A549 (cell line): ENCODE measurements around the gene MCAT. TPM values are rescaled to one million over a fixed set of nuclear protein-coding genes. Genes with fewer than 3 reads are reported as not detected.

Source experiments
- ATAC-seq, 2 experiments: fragments of 200-7000 bp in 1 of 2; fragments of >200 bp in 1 of 2; cut with Nextera tagmentation in 1 of 2; cut with Tn5 transposase in 1 of 2; 3 replicates each; pipeline versions ENCODE4 v1.8.0 to v1.9.1; 2018 to 2020; ENCODE audit warnings: mild to moderate bottlenecking in 1 of 2, moderate library complexity in 1 of 2
- CTCF ChIA-PET: fragments of 300-600 bp; sonication (Branson Sonifier 250); formaldehyde crosslinking; extraction: SDS; loops from one replicate; lab custom pipeline; 2021; ENCODE audit warnings: antibody characterized with exemption, inconsistent platforms; lab: Yijun Ruan, JAX
- POLR2A ChIA-PET: fragments of 350-600 bp; formaldehyde crosslinking; extraction: SDS; loops from one replicate; lab custom pipeline; 2021; ENCODE audit warnings: antibody characterized with exemption, inconsistent platforms; lab: Yijun Ruan, JAX
- DNase-seq, 2 experiments: peaks; one replicate each; pipeline versions ENCODE4 v3.0.0 to v3.0.0-alpha.2; 2011 to 2016; ENCODE audit warnings: low read depth in 1 of 2, low spot score in 1 of 2
- FAIRE-seq: peaks from 2 replicates; lab custom pipeline; 2011; peaks lifted over from hg19 to GRCh38; lab: Jason Lieb, UNC
- H3K27ac ChIP-seq, 2 experiments: fragments of >200 bp; sonication (Bioruptor Twin); formaldehyde crosslinking; 3 replicates each; pipeline ENCODE4 v1.5.1; 2016 to 2017
- H3K4me1 ChIP-seq: fragments of >200 bp; sonication (Bioruptor Twin); formaldehyde crosslinking; 3 replicates; pipeline ENCODE4 v1.6.1; 2016
- H3K4me2 ChIP-seq: fragments of >200 bp; sonication (Bioruptor Twin); formaldehyde crosslinking; 3 replicates; pipeline ENCODE4 v1.6.1; 2016
- H3K4me3 ChIP-seq: fragments of >200 bp; sonication (Bioruptor Twin); formaldehyde crosslinking; 3 replicates; pipeline ENCODE4 v1.5.1; 2016
- H3K9me3 ChIP-seq: fragments of >200 bp; sonication (Bioruptor Twin); formaldehyde crosslinking; 3 replicates; pipeline ENCODE4 v1.6.1; 2016
- BHLHE40 ChIP-seq: IDR thresholded peaks from 2 replicates; pipeline ENCODE4 v1.6.1; 2012; ENCODE audit warnings: low read depth, low read length, inconsistent platforms
- CBX2 ChIP-seq: fragments of 200-600 bp; sonication (generic); IDR thresholded peaks from 2 replicates; pipeline ENCODE4 v1.6.1; 2016; ENCODE audit warnings: low read depth, mild to moderate bottlenecking, borderline replicate concordance
- CHD4 ChIP-seq: fragments of 200-600 bp; sonication (generic); IDR thresholded peaks from 2 replicates; pipeline ENCODE4 v1.6.1; 2016; ENCODE audit warnings: antibody characterized with exemption, mild to moderate bottlenecking, borderline replicate concordance
- GATA3 ChIP-seq: IDR thresholded peaks from 2 replicates; pipeline ENCODE4 v1.6.1; 2012; ENCODE audit warnings: borderline replicate concordance
- HOXB13 ChIP-seq: fragments of 250-450 bp; sonication (Bioruptor Pico); IDR thresholded peaks from 2 replicates; pipeline ENCODE4 v1.5.0; 2020; ENCODE audit warnings: low read depth, mild to moderate bottlenecking, moderate library complexity
- HOXB5 ChIP-seq: fragments of 250-450 bp; sonication (Bioruptor Pico); IDR thresholded peaks from 2 replicates; pipeline ENCODE4 v1.5.0; 2020; ENCODE audit warnings: mild to moderate bottlenecking, moderate library complexity
- JUN ChIP-seq, 2 experiments: fragments of >200 bp; sonication (Bioruptor Twin); formaldehyde crosslinking; IDR thresholded peaks; 2 replicates in 1 of 2; 3 replicates in 1 of 2; pipeline ENCODE4 v1.6.1; 2016 to 2017
- KDM1A ChIP-seq: fragments of 200-600 bp; sonication (generic); IDR thresholded peaks from 2 replicates; pipeline ENCODE4 v1.6.1; 2016; ENCODE audit warnings: low read depth, mild to moderate bottlenecking
- MAFK ChIP-seq: fragments of 450-650 bp; IDR thresholded peaks from 2 replicates; pipeline ENCODE4 v1.6.1; 2014; ENCODE audit not compliant: partially characterized antibody
- MAX ChIP-seq: IDR thresholded peaks from 2 replicates; pipeline ENCODE4 v1.6.1; 2012
- NR3C1 ChIP-seq: fragments of >200 bp; sonication (Bioruptor Twin); formaldehyde crosslinking; IDR thresholded peaks from 3 replicates; pipeline ENCODE4 v1.6.1; 2017
- POLR2AphosphoS2 ChIP-seq: conservative IDR thresholded peaks from 2 replicates; pipeline ENCODE4 v1.6.1; 2012; ENCODE audit warnings: low read length, improper control_type of control experiment, inconsistent platforms
- RAD21 ChIP-seq, 2 experiments: fragments of >200 bp in 1 of 2; sonication (Bioruptor Twin) in 1 of 2; formaldehyde crosslinking in 1 of 2; IDR thresholded peaks in 1 of 2; conservative IDR thresholded peaks in 1 of 2; 2 replicates in 1 of 2; 3 replicates in 1 of 2; pipeline ENCODE4 v1.6.1; 2012 to 2018; ENCODE audit warnings: inconsistent platforms in 1 of 2
- RARB ChIP-seq: fragments of 250-450 bp; sonication (Bioruptor Pico); IDR thresholded peaks from 2 replicates; pipeline ENCODE4 v1.8.0; 2021; ENCODE audit warnings: mild to moderate bottlenecking, moderate library complexity
- RFX5 ChIP-seq: fragments of 450-650 bp; IDR thresholded peaks from 2 replicates; pipeline ENCODE4 v1.7.1; 2014; ENCODE audit warnings: antibody characterized with exemption, mild to moderate bottlenecking, moderate library complexity
- SREBF2 ChIP-seq: fragments of 450-650 bp; IDR thresholded peaks from 2 replicates; pipeline ENCODE4 v1.6.1; 2014; ENCODE audit warnings: mild to moderate bottlenecking, moderate library complexity
- TP53 ChIP-seq: fragments of 250-450 bp; sonication (Bioruptor Pico); IDR thresholded peaks from 2 replicates; pipeline ENCODE4 v1.5.0; 2021; ENCODE audit warnings: mild to moderate bottlenecking, moderate library complexity
- ZNF302 ChIP-seq: fragments of 250-450 bp; sonication (Bioruptor Pico); IDR thresholded peaks from 2 replicates; pipeline ENCODE4 v1.9.0; 2021; ENCODE audit warnings: inconsistent platforms, mild to moderate bottlenecking, moderate library complexity
- ZSCAN20 ChIP-seq: fragments of 250-450 bp; sonication (Bioruptor Pico); IDR thresholded peaks from 2 replicates; pipeline ENCODE4 v1.8.0; 2022; ENCODE audit warnings: mild to moderate bottlenecking, moderate library complexity
- WGBS: methylation state at CpG from one replicate; pipeline ENCODE4 v1.1.6; 2017; ENCODE audit errors: missing lambda C conversion rate; 5-methylcytosine and 5-hydroxymethylcytosine counted together
- polyA plus RNA-seq, 4 experiments: library from polyadenylated mRNA; depleted of rRNA in 3 of 4; stranded (reverse); fragments of >200 nt; fragmentation: RNase III in 1 of 4; extraction: RNeasy Plus Mini Kit Qiagen cat#74134 plus additional on column Dnase treatment in 1 of 4; gene quantifications; 2 replicates in 3 of 4; 3 replicates in 1 of 4; pipeline ENCODE4 v1.2.3, GENCODE V29; 2011 to 2017
- TF ChIP-seq, protein P1 (sequence below): fragments of >200 bp; sonication (Bioruptor Twin); formaldehyde crosslinking; IDR thresholded peaks from 3 replicates; pipeline ENCODE4 v1.6.1; 2016
- TF ChIP-seq, protein P2 (sequence below): fragments of >200 bp; sonication (Bioruptor Twin); formaldehyde crosslinking; IDR thresholded peaks from 2 replicates; pipeline ENCODE4 v1.6.1; 2016
- TF ChIP-seq, protein P3 (sequence below): fragments of 200-600 bp; sonication (generic); IDR thresholded peaks from 2 replicates; pipeline ENCODE4 v1.6.1; 2016; ENCODE audit warnings: antibody characterized with exemption, mild to moderate bottlenecking, moderate library complexity

Gene MCAT
- polyA plus RNA-seq, 2 of the 4 experiments (the other 2 are of a cell fraction), result 11.8 to 15.5 TPM

DNA sequence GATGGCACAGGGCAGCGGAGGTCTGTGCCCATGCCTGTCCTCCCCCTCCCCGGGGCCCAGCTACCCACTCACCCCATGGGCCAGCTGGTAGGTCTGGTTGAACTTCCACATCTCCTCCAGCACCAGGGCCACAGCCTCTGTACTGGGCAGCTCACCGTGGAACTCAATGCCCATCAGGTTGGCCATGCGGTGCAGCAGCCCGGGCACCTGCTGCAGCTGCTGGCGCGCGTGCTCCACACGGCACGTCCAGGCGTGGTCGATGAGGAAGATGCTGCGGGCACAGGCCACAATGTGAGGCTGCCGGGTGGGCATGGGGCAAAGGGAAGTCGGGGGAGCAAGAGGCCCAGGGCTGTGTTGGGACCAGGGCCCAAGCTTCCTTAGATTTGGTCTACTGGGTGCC lies 37.5 kb upstream of the MCAT start (continued):
- TF ChIP-seq RARB (CRISPR knock-in tag) (no peak), NR3C1 (no peak)

- H3K4me3 ChIP-seq, result no peak overlapping the region
- POLR2A ChIA-PET, result interaction anchor here (0.9 kb wide), 1 partner anchor 8 kb away, joined by 3 read pairs; no protein-coding TSS in a partner anchor
- H3K9me3 ChIP-seq, result no peaks in the 10 kb centered on the region
- no peak overlapping the region for H3K27ac ChIP-seq
- no peak for ATAC-seq
- H3K4me2 ChIP-seq, result no peak overlapping the region
- no peak for FAIRE-seq
- no peak for DNase-seq
- H3K4me1 ChIP-seq, result 0 out of 3 replicates have a peak, but pooled peaks cover 6% of the 10 kb centered on the region
- whole genome bisulfite sequencing, result 98% methylated on average over 10 of the region's 15 CpGs
- CTCF ChIA-PET, result no interaction called here
- TF ChIP-seq, protein P1, sequence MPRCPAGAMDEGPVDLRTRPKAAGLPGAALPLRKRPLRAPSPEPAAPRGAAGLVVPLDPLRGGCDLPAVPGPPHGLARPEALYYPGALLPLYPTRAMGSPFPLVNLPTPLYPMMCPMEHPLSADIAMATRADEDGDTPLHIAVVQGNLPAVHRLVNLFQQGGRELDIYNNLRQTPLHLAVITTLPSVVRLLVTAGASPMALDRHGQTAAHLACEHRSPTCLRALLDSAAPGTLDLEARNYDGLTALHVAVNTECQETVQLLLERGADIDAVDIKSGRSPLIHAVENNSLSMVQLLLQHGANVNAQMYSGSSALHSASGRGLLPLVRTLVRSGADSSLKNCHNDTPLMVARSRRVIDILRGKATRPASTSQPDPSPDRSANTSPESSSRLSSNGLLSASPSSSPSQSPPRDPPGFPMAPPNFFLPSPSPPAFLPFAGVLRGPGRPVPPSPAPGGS, result no peak
- TF ChIP-seq BHLHE40, result no peak
- no peak for TF ChIP-seq KDM1A
Observed at GRCh38 chr22:43179911-43180195, 36.7 kb upstream of the MCAT start.

GRCh38 chr22:43179146-43179910 lies 36.1 kb upstream of the MCAT start:
- DNase-seq (no peak), ATAC-seq (no peak), FAIRE-seq (no peak)
- H3K9me3 ChIP-seq, result no peaks in the 10 kb centered on the region
- no peak overlapping the region for H3K4me2 ChIP-seq
- H3K4me1 ChIP-seq, result 0 out of 3 replicates have a peak, but pooled peaks cover 3% of the 10 kb centered on the region
- H3K4me3 ChIP-seq, result no peak overlapping the region
- H3K27ac ChIP-seq, result no peak overlapping the region
- 95% methylated on average over 11 of the region's 25 CpGs for WGBS
- no peak for TF ChIP-seq CBX2
- TF ChIP-seq JUN (IDR thresholded peaks at IDR 0.05), result no peak
- no peak for TF ChIP-seq MAFK
- POLR2A ChIA-PET, result interaction anchor here (0.9 kb wide), 1 partner anchor 9 kb away, joined by 3 read pairs; no protein-coding TSS in a partner anchor
- CTCF ChIA-PET, result interaction anchor here (1.2 kb wide), 1 partner anchor 168 kb away, joined by 5 read pairs; no protein-coding TSS in a partner anchor

- H3K4me1 ChIP-seq, result no peaks in the 10 kb centered on the region
- no peak for DNase-seq
- no peak overlapping the region for H3K27ac ChIP-seq
- ChIA-PET CTCF (interaction anchor here (1.2 kb wide), 1 partner anchor 10 kb away, joined by 4 read pairs; the partner anchor contains the start of gene TTLL12), POLR2A (no interaction called here)
- no peak for ATAC-seq
- no peak overlapping the region for H3K4me2 ChIP-seq
- 93% methylated on average over 6 of the region's 7 CpGs for WGBS
- FAIRE-seq, result no peak
- H3K9me3 ChIP-seq, result no peaks in the 10 kb centered on the region
- H3K4me3 ChIP-seq, result no peak overlapping the region
- TF ChIP-seq MAX, result no peak
- TF ChIP-seq POLR2AphosphoS2, result no peak
- TF ChIP-seq ZNF302, result no peak
- TF ChIP-seq ZSCAN20 (CRISPR knock-in tag), result no peak
- TF ChIP-seq, protein P2, sequence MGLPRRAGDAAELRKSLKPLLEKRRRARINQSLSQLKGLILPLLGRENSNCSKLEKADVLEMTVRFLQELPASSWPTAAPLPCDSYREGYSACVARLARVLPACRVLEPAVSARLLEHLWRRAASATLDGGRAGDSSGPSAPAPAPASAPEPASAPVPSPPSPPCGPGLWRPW, result no peak
- TF ChIP-seq GATA3, result no peak
- no peak for TF ChIP-seq RFX5
- no peak for TF ChIP-seq RAD21 (conservative IDR thresholded peaks at IDR 0.05 in 1 of 2, IDR thresholded peaks at IDR 0.05 in 1 of 2)
- no peak for TF ChIP-seq SREBF2
- TF ChIP-seq HOXB5 (CRISPR knock-in tag), result no peak
- TF ChIP-seq, protein P3, sequence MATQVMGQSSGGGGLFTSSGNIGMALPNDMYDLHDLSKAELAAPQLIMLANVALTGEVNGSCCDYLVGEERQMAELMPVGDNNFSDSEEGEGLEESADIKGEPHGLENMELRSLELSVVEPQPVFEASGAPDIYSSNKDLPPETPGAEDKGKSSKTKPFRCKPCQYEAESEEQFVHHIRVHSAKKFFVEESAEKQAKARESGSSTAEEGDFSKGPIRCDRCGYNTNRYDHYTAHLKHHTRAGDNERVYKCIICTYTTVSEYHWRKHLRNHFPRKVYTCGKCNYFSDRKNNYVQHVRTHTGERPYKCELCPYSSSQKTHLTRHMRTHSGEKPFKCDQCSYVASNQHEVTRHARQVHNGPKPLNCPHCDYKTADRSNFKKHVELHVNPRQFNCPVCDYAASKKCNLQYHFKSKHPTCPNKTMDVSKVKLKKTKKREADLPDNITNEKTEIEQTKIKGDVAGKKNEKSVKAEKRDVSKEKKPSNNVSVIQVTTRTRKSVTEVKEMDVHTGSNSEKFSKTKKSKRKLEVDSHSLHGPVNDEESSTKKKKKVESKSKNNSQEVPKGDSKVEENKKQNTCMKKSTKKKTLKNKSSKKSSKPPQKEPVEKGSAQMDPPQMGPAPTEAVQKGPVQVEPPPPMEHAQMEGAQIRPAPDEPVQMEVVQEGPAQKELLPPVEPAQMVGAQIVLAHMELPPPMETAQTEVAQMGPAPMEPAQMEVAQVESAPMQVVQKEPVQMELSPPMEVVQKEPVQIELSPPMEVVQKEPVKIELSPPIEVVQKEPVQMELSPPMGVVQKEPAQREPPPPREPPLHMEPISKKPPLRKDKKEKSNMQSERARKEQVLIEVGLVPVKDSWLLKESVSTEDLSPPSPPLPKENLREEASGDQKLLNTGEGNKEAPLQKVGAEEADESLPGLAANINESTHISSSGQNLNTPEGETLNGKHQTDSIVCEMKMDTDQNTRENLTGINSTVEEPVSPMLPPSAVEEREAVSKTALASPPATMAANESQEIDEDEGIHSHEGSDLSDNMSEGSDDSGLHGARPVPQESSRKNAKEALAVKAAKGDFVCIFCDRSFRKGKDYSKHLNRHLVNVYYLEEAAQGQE, result no peak
- no peak for TF ChIP-seq MAFK
- TF ChIP-seq HOXB13, result no peak
- no peak for TF ChIP-seq CBX2
- no peak for TF ChIP-seq CHD4
- no peak for TF ChIP-seq TP53
Observed at GRCh38 chr22:43177479-43177878, 34.3 kb upstream of the MCAT start.
